ENCODE results near the gene TENM3.

DNA sequence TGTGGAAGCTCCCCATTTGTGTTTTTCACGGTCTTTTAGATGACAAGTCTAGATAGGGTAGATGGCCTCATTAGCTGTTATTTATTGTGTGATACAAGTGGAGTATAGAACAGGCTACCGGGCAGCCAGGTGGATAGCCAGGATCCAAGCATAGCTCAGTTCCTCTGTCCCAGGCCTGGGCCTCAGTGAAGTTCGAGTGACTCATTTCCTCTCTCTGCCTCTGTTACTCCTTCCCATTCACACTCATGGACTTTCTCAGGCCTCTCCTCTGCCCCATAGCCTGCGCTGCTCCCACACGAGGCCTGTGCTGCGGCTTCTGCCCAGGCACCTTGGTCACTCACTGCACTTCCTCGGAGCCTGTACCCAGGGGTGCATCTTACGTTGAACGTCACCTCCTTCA is 54.5 kb downstream of the TENM3 start:
- TF ChIP-seq, protein P1, sequence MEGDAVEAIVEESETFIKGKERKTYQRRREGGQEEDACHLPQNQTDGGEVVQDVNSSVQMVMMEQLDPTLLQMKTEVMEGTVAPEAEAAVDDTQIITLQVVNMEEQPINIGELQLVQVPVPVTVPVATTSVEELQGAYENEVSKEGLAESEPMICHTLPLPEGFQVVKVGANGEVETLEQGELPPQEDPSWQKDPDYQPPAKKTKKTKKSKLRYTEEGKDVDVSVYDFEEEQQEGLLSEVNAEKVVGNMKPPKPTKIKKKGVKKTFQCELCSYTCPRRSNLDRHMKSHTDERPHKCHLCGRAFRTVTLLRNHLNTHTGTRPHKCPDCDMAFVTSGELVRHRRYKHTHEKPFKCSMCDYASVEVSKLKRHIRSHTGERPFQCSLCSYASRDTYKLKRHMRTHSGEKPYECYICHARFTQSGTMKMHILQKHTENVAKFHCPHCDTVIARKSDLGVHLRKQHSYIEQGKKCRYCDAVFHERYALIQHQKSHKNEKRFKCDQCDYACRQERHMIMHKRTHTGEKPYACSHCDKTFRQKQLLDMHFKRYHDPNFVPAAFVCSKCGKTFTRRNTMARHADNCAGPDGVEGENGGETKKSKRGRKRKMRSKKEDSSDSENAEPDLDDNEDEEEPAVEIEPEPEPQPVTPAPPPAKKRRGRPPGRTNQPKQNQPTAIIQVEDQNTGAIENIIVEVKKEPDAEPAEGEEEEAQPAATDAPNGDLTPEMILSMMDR (conservative IDR thresholded peaks at IDR 0.05; ENCODE audit: low read depth, low read length) = no peak
- TF ChIP-seq EZH2 (IDR thresholded peaks at IDR 0.05; ENCODE audit: low read length, unreplicated experiment) = no peak
